ENCODE data around the gene OR5L2. TPM values are rescaled to one million over a fixed set of nuclear protein-coding genes. Genes with fewer than 3 reads are reported as not detected.
"Not testable (repeated sequence)": the region's sequence is repeated elsewhere in the genome, so short reads cannot be mapped to it uniquely, and the experiment has no call there.

The OR5L2 gene
- total RNA-seq (2014; rRNA removed) = not detected in 2 replicates
- polyA plus RNA-seq (2012) = not detected

DNA sequence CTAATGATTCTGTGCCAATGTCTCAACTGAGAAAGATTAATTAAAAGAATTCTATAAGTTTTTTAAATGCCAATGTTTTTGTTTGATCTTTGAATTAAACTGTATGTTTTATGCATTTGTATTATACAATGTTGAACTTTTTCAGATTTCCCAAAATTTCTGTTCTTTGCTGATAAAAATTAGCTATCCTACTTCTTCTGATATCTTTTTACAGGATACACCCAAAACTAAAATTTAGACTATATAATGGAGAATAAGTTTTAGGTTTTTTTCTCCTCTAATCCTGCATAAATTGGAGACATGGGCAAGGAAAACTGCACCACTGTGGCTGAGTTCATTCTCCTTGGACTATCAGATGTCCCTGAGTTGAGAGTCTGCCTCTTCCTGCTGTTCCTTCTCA lies at the start of gene OR5L2:
Gene OR5L2, plus strand, starts transcription at position 301 of the 400 bp plus-strand sequence. Its CDS starts 0 bp downstream, at position 301.
- DNase-seq (ENCODE audit: low read depth) = no peak

DNA sequence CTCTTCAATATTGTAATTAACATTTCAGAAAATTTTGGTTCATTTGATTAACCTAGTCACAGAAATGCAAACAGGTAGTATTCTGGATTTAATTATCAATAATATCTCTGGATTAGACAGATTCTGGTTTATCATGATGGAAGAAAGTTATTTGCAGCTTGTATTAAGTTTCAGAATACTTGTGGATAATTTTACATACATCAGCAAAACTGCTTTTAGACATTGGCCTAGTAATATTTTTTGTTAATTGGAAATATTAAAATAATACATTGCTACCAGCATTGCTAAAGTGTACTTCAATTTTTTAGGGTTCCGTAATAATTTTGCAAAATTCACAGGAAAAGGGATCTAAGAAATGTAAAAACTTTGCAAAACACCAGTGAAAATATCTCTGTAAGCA lies 35.4 kb upstream of the OR5L2 start:
- no peak for DNase-seq (ENCODE audit: low read depth)

DNA sequence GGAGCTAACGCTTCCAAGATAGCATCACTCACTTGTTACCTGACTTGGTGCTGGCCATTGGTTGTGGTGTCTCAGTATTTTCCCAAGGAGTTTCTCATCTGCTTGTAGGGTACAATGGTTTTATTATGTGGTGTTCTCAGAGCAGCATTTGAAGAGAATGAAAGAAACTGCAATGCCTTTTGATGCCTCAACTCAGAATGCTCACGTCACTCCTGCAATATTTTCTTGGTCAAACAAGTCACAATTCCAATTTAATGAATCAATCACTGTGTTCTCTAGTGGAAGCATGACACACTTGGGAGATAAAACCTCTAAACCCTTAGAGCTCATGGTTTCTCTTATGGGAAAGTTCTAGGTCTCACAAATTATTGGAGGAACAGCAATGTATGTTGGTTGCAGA lies 33.7 kb upstream of the OR5L2 start:
- no peak for DNase-seq (ENCODE audit: low read depth)

DNA sequence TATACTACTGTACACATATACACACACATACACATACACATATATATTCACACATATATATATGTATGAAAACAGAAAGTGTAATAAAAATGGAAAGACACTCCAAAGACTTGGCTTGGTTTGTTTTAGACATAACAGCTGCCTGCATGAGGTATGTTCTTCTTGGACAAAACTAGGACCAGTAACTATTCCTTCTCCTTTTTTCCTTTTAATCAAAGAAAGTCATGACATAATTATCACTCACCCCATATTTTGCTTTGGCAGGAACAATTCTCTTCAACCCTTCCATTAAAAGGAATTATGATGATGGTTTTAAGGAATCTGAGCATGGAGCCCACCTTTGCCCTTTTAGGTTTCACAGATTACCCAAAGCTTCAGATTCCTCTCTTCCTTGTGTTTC lies 31.8 kb upstream of the OR5L2 start, which contains the start of gene OR5D14:
Gene OR5D14, plus strand, starts transcription at position 301 of the 400 bp plus-strand sequence. Its CDS starts 0 bp downstream, at position 301.
- DNase-seq (ENCODE audit: low read depth) = no peak

DNA sequence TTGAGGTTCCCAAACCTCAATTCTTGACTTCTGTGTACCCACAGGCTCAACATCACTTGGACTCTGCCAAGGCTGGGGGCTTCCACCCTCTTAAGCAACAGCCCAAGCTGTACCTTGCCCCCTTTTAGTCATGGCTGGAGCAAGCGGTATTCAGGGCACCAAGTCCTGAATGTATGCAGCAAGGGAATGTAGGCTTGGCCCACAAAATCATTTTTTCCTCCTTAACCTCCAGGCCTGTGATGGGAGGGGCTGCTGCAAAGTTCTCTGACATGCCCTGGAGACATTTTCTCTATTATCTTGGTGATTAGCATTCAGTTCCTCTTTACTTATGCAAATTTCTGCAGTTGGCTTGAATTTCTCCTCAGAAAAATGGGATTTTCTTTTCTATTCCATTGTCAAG lies 20.8 kb upstream of the OR5L2 start:
- DNase-seq (ENCODE audit: low read depth) = no peak

DNA sequence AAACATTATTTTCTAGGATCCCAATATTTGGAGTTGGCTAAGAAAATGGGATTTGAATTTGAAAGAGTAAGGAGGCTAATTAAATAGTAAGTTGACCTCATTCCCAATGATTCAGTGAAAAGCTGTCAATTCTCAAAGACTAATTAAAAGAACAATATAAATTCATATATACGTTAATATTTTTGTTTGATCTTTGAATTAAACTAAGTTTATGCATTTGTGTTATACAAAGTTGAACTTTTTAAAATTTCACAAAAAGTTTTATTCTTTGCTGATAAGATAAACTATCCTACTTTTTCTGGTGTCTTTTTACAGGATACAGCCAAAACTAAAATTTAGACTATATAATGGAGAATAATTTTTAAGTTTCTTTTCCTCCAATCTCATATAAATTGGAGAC lies 16.0 kb upstream of the OR5L2 start, which contains the start of gene OR5L1:
Gene OR5L1, plus strand, starts transcription at position 301 of the 400 bp plus-strand sequence. CDS start 100 bp downstream, outside the sequence.
- no peak for DNase-seq (ENCODE audit: low read depth)

DNA sequence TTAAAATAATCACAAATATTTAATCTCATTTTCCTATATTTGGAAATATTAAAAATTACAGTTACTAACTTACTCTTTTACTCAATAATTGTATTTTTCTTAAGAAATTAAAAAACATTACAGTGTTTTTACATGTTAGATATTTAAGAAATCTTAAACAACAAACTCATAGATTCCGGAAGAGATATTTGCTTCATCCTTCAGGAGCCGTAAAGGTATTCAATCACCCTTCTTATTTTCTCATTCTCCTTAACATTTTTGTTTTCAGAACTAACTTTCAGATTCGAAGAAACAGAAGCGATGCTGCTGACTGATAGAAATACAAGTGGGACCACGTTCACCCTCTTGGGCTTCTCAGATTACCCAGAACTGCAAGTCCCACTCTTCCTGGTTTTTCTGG lies 7.7 kb upstream of the OR5L2 start, which contains the start of gene OR5D18:
Gene OR5D18, plus strand, starts transcription at position 301 of the 400 bp plus-strand sequence. Its CDS starts 0 bp downstream, at position 301.
- no peak for DNase-seq (ENCODE audit: low read depth)

DNA sequence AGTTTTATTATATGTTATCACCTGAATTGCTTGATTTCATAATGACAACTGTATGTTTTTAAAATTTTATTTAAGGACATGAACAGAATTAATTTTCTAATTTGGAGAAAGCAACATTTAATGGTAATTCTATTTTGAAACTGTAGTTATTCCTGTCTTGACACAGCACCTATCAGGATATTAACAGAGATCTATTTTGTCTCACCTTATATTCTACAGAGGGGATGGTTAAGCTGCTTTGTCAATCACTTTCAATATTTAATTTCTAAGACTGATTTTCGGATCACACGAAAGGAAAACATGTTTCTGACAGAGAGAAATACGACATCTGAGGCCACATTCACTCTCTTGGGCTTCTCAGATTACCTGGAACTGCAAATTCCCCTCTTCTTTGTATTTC lies 11.4 kb downstream of the OR5L2 start, which contains the start of gene OR5D16:
Gene OR5D16, plus strand, starts transcription at position 301 of the 400 bp plus-strand sequence. Its CDS starts 0 bp downstream, at position 301.
- DNase-seq (ENCODE audit: low read depth) = no peak

DNA sequence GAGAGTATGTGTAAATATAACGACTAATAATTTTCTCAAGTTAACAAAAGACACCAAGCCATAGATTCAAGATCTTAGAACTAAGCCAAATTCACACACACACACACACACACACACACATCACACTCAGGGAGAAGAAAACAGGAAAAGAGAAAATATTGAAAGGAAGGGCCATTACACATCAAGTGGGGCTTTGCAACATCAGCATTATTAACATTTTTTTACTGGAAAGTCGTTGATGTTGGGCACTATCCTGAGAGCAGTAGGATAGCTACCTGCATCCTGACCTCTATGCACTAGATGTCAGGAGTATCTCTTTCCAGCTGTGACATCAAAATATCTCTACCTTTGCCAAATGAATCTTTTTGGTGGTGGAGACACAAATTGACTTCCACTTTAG lies 20.4 kb downstream of the OR5L2 start:
- no peak for DNase-seq (ENCODE audit: low read depth)

DNA sequence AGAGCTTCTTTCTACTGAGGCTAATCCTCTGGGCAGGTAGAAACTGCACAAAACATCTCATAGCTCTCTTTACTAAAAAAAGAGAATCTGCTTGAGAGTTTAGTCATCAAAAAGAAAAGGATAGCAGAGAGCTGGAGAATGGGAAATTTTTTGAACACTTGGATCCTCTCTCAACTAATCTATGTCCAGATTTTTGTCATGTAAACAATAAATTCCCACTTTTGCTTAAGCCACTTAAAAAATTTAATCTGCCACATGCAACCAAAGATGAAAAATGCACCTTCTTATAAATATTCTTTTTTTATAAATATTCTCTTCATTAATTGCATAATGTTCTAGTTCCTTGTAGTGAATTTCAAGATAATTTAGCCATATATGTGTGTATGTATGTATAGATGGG lies 22.0 kb downstream of the OR5L2 start:
- DNase-seq (ENCODE audit: low read depth) = no peak

DNA sequence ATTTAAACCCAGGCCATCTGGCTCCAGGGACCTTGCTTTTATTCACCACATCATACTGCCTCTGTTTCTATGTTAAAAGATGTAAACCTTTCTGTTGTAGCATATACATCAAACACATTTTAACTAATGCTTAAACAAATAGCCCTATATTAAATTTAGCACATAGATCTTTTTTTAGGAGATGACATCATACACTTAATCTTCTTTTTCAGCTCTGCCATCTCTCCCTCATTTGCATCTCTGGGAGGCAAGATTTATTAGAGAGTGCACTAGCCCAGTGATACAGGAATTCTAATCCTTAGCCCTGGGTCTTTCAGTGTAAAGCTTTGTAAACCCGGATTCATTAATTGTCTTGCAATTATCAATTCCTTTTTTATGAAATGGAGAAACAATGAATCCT lies 25.1 kb downstream of the OR5L2 start:
- DNase-seq (ENCODE audit: low read depth) = no peak

DNA sequence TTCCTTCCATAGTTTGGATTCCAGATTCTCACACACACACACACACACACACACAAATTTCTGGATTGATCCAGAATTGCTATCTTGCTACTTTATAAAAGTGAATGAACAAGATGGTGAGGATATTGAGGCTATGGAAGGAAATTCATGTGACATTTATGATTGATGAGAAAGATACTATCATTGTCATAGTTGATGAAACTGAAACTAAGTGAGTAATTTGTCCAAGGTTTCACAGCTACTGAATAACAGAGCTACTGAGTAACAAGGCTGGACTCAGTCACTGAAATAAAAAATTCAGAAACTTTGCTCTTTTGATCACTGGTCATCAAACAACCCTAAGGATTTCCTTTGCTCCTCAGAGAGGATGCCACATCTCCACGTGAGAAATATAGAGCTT lies 27.7 kb downstream of the OR5L2 start:
- DNase-seq (ENCODE audit: low read depth) = no peak

DNA sequence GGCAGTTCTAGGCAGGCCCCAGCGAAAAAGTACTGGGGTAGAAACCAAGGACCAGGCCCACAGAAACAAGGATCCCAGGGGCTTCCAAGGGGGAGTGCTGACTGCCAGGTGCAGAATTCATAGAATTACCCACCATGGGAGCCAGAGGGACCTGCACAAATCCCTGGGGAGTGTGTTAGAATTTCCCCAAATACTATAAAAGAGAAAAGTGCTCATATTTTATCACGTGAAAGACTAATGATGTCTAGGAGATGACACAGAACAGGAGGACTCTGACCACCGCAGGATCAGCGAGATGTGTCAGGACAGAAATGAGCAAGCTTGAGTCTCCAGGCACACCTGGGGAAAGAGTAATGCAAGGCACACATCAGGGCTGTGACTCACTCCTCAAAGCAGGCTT lies 40.3 kb downstream of the OR5L2 start:
- not testable (repeated sequence) for DNase-seq (ENCODE audit: low read depth)

DNA sequence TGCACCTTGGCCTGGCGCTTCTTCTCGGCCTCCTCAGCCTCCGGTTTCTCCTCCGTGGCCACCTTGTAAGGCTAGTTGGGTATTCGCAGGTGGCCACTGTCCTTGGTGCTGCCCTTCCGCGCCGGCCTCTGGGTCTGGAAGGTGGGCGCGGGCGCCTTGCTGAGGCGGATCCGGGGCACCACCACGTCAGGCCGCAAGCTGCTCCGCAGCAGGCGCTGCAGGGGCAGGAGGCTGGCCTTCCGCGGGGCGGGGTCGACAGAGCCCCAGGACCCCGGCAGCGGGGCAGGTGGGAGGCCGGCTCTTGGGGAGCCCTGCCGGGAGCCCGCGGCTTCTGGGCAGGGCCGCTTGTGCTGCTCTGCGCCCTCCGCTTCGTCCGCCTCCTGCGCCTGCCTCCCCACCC lies 45.7 kb downstream of the OR5L2 start:
- not testable (repeated sequence) for DNase-seq (ENCODE audit: low read depth)

DNA sequence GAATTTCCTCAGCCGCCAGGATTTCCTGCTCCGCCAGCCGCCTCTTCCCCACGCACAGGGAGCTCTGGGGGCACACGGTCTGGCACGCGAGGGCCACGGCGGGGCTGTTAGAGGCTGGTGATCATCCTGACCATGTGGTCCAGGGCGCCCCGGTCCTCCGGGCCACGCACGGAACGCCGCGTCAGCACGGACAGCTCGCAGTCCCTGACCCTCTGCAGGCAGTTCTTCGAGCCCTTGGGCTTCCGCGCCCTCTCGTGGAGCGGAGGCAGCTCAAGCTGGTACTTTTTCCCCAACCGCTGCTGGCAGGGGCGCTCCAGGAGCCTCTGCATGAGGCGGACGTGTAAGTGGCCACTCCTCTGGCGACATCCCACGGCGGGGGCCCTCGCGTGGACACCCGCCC lies 46.1 kb downstream of the OR5L2 start:
- DNase-seq (ENCODE audit: low read depth) = not testable (repeated sequence)

Other genes starting within 250 kb of the OR5L2 start
- not detected in 2 replicates for gene OR4C11, start 219.6 kb upstream of the OR5L2 start, total RNA-seq (2014; rRNA removed)
- gene OR4P4, start 192.1 kb upstream of the OR5L2 start, total RNA-seq (2014; rRNA removed) = not detected in 2 replicates
- not detected in 2 replicates for gene OR4S2, start 178.9 kb upstream of the OR5L2 start, total RNA-seq (2014; rRNA removed)
- gene OR4C6, start 165.0 kb upstream of the OR5L2 start, total RNA-seq (2014; rRNA removed) = not detected in 2 replicates
- not detected in 2 replicates for gene OR5D13, start 53.8 kb upstream of the OR5L2 start, total RNA-seq (2014; rRNA removed)
- not detected in 2 replicates for gene OR5D14, start 31.7 kb upstream of the OR5L2 start, total RNA-seq (2014; rRNA removed)
- gene OR5L1, start 15.9 kb upstream of the OR5L2 start, total RNA-seq (2014; rRNA removed) = not detected in 2 replicates
- not detected in 2 replicates for gene OR5D18, start 7.6 kb upstream of the OR5L2 start, total RNA-seq (2014; rRNA removed)
- gene OR5D16, start 11.5 kb downstream of the OR5L2 start, total RNA-seq (2014; rRNA removed) = not detected in 2 replicates
- gene TRIM51, start 56.1 kb downstream of the OR5L2 start, total RNA-seq (2014; rRNA removed) = not detected in 2 replicates
- gene OR5W2, start 87.4 kb downstream of the OR5L2 start, total RNA-seq (2014; rRNA removed) = not detected in 2 replicates
- not detected in 2 replicates for gene OR5I1, start 109.2 kb downstream of the OR5L2 start, total RNA-seq (2014; rRNA removed)
- not detected in 2 replicates for gene OR10AG1, start 142.7 kb downstream of the OR5L2 start, total RNA-seq (2014; rRNA removed)
- not detected in 2 replicates for gene OR5F1, start 167.4 kb downstream of the OR5L2 start, total RNA-seq (2014; rRNA removed)
- not detected in 2 replicates for gene OR5AS1, start 200.4 kb downstream of the OR5L2 start, total RNA-seq (2014; rRNA removed)